B cell (primary cell): ENCODE results near the gene CDH7.

Source experiments
- CTCF ChIP-seq: fragments of 200-600 bp; IDR thresholded peaks from one replicate; pipeline ENCODE4 v1.8.0; 2022; ENCODE audit warnings: antibody characterized with exemption, mild to moderate bottlenecking
- EZH2 ChIP-seq: IDR thresholded peaks from 2 replicates; pipeline ENCODE4 v1.6.1; 2012; ENCODE audit warnings: borderline replicate concordance, low read depth, mild to moderate bottlenecking, moderate library complexity, low read length; ENCODE audit not compliant: insufficient read depth, poor library complexity, severe bottlenecking

GRCh38 chr18:65751155-65752085 lies 608 bp downstream of the CDH7 start:
- TF ChIP-seq CTCF = no peak
- TF ChIP-seq EZH2 = no peak
